CD4-positive, alpha-beta T cell treated with Interleukin-2 at 100 ng/mL for 4 hours (primary cell): ENCODE results near the gene CAPN5.
"Not testable (repeated sequence)": the region's sequence is repeated elsewhere in the genome, so short reads cannot be mapped to it uniquely, and the experiment has no call there.

Source experiments
- DNase-seq: peaks from one replicate; pipeline ENCODE4 v3.0.0-alpha.2; 2020; ENCODE audit warnings: low spot score

CAPN5 gene

GRCh38 chr11:77084581-77085191, 17.9 kb downstream of the CAPN5 start:
- no peak for DNase-seq

GRCh38 chr11:77085652-77086051, 18.9 kb downstream of the CAPN5 start:
- no peak for DNase-seq

- no peak for DNase-seq
Observed at GRCh38 chr11:77086521-77087472, 20.0 kb downstream of the CAPN5 start.

- DNase-seq: no peak
Observed at GRCh38 chr11:77087723-77088225, 21.0 kb downstream of the CAPN5 start.

GRCh38 chr11:77088236-77089003, 21.6 kb downstream of the CAPN5 start:
- DNase-seq: no peak

- no peak for DNase-seq
Observed at GRCh38 chr11:77089004-77089545, 22.3 kb downstream of the CAPN5 start.

- no peak for DNase-seq
Observed at GRCh38 chr11:77090046-77090372, 23.2 kb downstream of the CAPN5 start.

- DNase-seq: no peak
Observed at GRCh38 chr11:77090373-77091111, 23.8 kb downstream of the CAPN5 start.

GRCh38 chr11:77091146-77091940, 24.6 kb downstream of the CAPN5 start:
- DNase-seq: peak; percentile 81

GRCh38 chr11:77092382-77092781, 25.6 kb downstream of the CAPN5 start:
- no peak for DNase-seq

- no peak for DNase-seq
Observed at GRCh38 chr11:77093056-77093891, 26.5 kb downstream of the CAPN5 start.

GRCh38 chr11:77093987-77094840, 27.4 kb downstream of the CAPN5 start:
- DNase-seq: no peak

- DNase-seq: no peak
Observed at GRCh38 chr11:77094841-77095365, 28.1 kb downstream of the CAPN5 start.

- no peak for DNase-seq
Observed at GRCh38 chr11:77095551-77096490, 29.1 kb downstream of the CAPN5 start.

GRCh38 chr11:77096591-77097019, 29.8 kb downstream of the CAPN5 start:
- DNase-seq: no peak

- DNase-seq: not testable (repeated sequence)
Observed at GRCh38 chr11:77097180-77097579, 30.4 kb downstream of the CAPN5 start.
